Activated T-cell treated with anti-CD3 and anti-CD28 coated beads, Interleukin-2, amount 50 U/mL, for 1 hour (primary cell): Measurements from ENCODE around the gene EEF1E1.

Experiments
- DNase-seq: peaks from one replicate; pipeline ENCODE4 v3.0.0-alpha.2; 2020

EEF1E1 gene

DNA sequence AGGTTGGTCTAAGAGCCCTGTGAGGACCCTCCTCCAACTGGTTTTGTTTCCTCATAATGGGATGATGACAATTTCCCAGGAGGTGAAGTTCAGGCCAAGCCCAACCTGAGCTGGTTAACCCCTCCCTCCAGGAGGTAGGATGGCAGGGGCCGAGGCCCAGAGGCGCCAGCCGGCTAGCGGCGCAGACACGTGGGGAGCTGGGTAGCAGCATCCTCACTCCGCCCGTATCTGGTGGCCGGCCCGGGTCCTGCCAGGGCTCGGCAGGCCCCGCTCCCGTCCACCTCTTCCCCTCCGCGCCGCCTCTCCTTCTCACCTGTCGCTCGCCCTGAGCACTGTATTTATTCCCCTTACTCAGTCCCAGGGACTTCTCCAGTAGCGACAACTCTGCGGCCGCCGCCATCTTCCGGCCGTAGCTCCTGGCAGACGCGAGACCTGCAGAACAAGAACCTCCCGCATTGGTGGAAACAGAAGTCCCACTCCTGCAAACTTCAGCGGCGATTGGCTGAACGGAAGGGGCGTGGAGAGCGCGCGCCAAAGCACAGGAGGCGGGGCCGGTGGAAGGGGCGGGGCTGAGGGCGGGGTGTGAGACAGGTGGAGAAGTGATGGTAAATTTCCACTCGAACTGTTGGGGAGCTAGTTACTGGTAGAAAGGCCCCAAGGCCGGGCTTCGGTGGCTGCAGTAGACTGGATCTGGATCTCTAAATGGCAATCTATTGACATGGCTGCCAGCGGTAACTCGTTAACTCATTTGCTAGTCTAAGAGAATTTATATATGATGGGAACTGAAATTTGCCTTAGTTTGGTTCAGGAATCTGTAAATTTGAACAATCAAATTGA lies at the start of gene EEF1E1:
TSS of gene EEF1E1 (minus strand) at position 427 of the 837 bp plus-strand sequence. CDS start at position 400, 27 bp downstream.
- DNase-seq: peak; percentile 97

DNA sequence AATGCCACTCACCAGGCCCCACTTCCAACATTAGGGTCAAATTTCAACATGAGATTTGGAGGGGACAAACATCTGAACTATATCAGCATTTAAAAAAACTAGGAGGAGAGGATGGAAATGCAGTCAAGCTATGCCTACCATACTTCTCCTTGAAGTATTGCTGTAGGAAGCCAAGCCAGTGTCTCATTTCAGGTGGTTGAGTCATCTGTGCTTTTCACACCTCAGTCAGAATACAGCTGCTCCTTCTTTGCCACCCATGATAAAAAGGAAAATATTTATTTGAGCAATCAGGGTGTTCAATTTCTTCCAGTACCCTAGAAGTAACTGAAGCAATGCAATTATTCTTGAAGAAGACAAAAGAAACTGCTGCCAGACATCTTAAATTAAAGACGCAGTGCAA lies 47.0 kb upstream of the EEF1E1 start:
- no peak for DNase-seq

DNA sequence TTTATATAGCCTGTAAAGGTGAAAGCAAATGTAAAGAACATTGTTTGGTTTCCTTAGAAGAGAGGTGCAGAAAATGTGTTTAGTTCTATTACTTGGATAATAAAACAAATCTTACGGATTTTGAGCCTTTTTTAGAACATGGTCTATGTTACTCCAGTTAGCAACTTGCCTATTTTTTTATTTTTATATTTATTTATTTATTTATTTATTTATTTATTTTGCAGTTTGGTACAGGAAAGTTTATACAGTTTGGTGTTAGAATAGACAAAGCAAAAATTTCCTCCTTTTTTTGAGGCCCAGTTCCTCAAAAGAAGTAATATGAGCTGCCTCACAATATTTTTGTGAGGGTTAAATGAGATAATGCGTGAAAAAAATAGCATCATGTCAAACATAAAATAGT lies 41.6 kb upstream of the EEF1E1 start:
- DNase-seq: no peak

DNA sequence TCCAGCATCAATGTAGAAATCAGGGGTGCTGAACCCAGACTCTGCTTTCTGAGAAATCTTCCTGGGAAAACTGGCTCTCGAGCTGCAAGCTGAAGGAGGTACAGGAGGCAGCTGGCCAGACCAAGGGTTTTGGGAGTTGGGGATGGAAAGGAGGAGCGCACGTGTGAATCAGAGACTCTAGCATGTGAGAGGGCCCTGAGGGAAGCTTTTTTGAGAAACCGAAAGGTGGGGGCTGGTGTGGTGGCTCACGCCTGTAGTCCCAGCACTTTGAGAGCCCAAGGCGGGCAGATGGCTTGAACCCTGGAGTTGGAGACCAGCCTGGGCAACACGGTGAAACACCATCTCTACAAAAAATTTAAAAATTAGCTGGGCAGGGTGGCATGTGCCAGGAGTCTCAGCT lies 37.1 kb upstream of the EEF1E1 start:
- DNase-seq: no peak

DNA sequence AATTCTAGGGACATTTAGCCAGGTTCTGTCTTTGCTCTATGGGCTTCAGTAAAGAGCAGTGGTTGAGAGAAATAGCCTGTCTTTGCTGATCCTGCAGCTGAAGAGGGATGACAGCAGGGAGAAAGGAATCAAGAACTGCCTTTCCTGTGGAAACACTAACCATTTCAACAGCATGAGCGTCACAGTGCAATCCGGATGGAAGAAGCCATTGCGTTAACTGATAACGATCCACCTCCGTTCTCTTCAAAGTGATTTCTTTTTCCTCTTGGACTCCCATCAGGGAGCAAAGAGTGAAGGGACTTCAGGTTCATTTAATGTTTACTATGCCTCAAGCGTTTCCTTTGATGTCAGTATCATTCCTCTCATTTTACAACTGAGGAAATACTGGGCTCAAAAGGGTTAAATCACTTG lies 35.2 kb upstream of the EEF1E1 start:
- DNase-seq: no peak

DNA sequence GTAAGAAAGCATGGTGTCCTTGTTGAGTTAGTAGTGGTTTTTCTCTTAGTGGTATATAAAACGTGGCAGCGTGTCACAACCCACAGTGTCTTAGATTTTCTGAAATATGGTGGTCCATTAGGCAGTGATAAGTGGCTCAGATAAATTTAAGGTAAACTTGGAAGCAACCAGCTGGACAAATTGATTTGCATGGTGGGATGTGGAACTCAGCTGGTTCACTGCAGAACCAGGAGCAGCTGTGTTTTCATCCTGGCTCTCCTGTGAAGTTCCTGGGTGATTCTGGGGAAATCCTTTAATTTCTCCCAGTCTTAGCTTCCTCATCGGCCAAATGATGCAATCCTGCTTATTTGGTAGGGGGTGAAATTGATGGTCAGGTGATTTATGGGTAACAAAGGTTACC lies 32.9 kb upstream of the EEF1E1 start:
- no peak for DNase-seq

DNA sequence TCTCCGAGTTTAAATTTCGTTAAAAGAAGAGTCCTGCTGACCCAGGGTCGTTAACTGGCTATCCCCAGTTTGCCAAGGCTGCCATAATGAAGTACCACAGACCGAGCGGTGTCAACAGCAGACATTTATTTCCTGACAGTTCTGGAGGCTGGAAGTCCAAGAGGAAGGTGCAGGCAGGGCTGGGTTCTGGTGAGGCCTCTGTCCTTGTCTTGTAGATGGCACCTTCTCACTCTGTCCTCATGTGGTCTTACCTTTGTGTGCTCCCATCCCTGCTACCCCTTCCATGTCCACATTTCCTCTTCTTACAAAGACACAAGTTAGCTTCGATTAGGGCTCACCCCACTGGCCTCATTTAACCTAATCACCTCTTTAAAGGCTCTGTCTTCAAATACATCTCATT lies 29.8 kb upstream of the EEF1E1 start:
- no peak for DNase-seq

DNA sequence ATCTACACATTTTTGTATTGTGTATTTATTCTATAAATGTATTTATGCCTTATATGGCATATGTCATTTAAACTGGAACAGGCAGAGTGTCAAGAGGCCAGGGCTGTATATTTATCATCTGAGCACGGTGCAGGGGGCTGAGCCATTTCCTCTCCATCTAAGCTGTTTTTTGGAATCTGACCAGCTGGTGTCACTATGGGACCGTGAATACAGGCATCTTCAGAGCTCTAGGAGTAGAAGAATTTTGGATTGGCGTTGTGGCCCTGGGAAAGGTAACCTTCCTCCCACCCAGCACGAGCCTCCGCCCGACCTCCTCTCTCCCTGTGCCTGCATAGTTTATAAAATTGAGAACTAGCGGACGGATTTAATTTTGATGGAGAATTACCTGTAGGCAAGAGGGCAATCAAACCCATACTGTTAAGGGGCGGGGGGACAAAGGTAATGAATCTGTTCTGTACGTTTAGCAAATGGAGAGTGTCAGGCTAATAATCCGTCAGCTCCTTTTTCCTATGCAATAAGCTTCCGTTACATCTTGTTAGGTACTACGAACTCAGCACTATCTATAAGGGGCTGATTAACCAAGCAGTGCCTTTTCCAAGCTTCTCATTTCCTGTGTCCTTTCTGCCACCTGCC lies 29.0 kb upstream of the EEF1E1 start:
- peak; percentile 19 for DNase-seq

DNA sequence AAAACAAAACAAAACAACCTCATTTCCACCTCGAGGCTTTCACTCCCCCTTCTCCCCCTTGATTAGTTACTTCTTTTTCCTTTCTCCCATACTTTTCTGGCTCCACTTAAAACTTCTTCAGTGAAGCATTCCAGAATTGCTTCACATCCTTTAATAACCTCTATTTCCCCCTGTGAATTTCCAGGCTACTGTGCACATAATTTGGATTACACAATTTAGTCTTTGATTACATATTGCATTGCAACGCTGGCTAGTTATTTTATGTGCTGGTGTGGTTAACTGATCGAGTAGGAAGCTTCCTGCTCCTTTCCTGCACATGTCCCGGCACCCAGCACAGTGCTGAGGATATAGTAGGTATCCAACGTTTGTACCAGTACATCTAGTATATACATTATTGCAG lies 28.1 kb upstream of the EEF1E1 start:
- no peak for DNase-seq

DNA sequence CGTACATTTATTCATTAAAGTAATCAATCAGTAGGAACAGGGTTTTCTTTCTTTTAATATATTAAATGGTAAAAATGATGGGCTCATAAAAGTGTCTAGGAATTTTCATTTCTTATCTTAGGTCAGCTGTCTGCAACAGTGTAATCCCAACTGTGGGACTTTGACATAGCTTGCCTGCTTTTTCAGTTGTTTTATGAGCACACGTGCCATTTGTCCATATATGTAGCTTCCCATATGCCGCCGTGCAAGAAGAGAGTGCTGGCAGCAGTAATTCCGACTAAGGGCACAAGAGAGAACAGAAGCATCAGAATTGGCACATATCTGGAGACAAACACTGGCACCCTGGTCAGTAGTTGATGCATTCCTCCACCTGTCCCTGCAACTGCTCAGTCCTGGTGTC lies 20.9 kb upstream of the EEF1E1 start:
- DNase-seq: no peak

DNA sequence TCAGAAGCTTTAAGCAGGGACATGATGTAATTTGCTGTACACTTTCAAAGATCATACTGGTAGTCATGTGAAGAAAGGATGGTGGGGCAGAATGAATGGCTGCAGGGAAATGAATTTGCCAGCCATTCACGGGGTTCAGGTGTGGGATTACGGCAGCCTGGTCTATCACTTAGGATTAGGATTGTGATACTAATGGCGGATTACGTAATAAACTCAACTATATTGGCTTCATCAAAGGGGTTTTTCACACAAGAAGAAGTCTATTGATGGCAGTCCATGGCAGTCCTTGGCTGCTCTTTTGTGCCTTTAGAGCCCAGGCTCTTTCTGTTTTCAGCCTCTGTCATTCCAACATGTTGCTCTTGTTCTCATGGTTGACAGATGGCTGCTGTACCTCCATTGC lies 12.6 kb upstream of the EEF1E1 start:
- DNase-seq: no peak

DNA sequence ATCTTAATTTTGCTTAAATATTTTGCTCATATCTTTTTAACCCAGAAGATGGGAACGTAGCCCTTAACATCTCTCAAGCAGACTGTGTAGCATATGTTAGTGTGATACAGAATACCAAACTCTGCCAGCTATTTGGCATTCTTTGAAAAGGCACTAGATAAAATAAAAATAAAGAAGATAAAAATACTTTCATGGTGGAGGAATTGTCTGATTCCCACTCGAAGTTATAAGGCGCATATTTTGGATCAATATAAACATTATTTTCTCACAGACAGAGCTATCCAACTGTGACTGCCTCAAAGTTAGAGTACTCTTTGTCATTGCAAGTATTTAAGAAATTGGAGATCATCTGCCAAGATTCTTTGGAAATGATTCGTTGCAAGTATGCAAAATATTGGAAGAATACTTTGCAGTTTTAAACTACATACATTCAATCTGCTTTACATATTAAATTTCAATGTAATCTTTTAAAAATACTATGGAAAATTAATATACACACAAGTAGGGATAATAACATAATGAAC lies 10.8 kb upstream of the EEF1E1 start:
- no peak for DNase-seq

DNA sequence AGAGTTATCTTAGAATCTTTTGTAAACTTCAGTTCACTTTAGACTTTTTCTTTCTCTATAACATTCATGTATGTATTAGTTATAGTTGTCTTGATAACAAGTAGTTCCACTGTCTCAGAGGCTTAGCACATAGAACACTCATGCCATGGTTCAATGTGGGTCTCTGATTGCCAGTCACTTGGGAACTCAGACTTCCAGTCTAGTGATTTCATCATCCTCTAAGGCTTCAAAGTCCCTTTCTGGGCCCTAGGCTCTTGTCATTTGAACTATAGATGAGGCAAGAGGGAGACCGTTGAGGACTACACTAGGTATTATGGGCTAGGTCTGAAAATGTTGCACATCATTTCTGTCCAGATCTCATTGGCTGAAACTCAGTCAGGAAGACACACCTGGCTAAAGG lies 8.4 kb upstream of the EEF1E1 start:
- DNase-seq: no peak

DNA sequence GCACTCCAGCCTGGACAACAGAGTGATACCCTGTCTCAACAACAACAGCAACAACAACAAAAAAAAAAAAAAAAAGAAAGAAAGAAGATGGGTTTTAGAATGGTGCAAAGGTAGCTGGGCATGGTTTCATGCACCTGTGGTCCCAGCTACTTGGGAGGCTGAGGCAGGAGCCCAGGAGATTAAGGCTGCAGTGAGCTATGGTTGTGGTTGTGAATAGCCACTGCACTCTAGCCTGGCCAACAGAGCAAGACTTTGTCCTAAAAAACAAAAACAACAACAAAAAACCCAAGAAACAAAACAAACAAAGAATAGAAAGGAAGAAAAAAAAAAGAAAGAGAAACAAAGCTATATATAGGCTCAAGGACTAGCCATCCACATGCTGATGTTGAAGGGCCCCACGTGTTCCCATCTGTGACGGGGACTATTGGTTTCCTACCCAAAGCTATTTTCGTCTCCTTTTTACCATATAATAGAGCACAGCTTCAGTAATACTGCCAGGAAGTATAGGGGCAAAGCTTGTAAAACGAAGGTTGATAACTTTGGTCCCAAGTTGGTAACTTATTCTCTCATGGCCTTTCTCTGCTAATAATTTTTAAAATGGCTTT lies 7.9 kb upstream of the EEF1E1 start:
- DNase-seq: no peak

DNA sequence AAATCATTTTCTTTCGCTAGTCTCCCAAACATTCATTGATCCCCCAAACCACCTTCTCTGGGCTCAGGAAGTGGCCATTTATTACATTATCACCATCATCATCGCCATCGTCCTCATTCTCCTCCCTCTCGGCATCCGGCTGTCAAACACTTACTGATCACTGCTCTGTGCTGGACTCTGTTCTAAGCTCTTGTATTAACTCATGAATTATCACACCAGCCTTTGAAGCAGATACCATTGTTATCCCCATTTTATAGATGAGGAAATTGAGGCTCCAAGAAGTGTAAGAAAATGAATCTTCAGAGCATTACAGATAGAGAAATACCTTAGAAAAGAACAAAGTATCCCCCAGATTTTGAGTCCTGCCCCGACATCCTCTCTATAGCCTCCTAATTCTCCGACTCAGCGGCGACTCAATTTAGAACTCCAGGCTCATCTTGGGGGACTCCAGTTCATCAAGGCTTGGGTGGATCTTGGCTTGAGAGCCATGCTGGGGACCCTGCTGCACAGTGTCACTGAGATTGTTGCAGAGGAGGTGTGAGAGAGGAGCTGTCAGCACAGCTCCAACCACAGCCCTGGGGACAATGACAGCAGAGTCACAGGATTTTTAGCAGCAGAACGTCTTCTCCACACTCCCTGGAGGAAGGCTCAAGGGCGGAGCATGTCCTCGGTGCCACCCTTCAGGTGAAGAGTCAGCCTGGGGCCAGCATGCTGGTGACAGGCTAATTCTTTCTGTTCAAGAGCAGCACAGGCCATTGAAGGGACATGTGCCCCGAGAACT lies 6.6 kb upstream of the EEF1E1 start:
- no peak for DNase-seq

DNA sequence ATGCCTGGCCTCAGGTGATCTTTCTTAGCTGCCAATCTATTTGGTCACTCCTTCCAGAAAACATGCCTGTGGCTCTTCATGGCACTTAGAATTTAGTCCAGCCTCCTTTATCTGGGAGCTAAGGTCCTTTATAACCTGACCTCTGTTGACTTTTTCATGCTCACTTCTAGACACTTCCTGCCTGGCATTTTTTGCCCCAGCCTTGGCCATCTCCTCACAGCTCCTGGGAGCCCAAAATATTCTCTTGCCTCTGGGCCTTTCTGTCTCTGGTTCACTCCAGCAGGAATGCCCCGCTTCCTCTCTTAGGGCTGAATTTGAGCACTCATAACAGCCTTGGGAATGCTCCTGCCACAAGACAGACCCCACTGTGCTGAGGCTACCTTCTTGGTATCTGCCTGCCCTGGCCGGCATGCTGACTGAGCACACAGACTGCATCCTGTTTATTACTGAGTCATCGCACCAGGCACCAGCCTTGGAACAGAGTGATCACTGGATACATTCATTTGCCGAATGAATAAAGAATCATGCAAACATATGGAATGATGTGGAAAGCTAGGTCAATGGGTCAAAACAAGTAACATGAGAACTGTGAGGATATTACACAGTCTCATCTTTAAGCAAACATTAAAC lies 5.8 kb upstream of the EEF1E1 start:
- DNase-seq: no peak

DNA sequence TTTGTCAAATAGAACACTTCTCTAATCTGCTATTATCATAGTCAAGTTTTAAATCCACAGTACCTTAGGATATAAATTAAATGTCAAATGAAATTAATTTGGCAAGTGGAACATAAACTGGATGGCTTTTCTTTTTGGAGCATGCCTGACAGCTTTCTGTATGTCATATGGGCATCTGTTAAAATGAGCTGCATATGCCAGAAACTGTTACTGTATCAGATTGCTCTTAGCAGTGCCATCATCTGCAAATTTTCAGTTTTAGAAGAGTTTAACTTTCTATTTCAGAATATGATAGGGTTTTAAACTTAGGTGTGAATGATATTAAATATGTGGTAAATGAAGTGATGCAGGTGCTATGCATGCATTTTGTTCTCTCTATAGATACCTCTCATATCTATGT lies 3.4 kb upstream of the EEF1E1 start:
- DNase-seq: no peak

DNA sequence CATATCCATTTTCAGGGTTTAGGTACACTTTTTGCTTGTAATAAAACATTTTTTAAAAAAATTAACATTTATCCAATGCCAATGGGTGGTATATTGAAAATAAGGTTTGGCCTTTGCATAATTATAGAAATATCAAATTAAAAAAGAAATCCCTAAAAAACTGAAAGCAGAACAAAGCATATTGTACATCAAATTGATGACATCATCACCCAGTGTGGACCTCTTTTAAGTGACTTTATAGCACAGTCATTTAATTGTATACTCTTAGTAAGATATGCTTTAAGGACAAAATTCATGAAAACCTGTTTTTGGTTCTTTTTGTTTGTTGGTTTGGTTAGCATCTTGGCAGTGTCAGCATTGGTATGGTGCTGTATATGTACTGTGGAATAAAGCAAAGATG lies 1.4 kb upstream of the EEF1E1 start:
- DNase-seq: no peak

DNA sequence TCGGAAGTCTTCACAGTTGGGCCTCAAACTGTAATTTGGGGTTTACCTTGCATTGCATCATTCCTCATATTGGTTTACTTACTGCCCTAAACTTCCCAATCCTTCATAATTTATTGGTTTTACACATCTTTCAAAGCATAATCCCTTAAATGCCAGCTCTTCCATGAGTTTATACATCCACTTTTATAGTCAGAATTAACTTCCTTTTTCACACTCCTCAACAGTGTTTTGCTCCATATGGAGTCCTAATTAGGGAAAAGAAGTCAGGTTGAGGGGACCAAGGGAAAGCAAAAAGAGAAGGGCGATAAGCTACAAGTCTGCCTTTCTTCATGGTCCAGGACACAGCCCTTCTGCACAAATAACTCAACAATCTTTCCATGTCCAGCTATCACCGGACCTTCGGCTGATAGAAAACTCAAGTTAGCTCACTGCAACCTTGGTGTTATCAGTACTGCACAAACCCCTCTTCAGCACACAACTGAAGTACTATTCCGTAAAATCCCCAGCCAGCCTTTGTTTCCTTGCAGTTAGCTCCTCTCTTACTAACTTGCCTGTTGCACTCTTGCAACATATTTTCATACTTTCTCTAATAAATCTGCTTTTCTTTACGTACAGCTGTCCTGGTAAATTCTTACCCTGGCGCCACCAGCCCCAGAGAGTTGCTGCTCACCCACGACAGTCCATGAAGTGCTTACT lies 2.0 kb downstream of the EEF1E1 start:
- no peak for DNase-seq

DNA sequence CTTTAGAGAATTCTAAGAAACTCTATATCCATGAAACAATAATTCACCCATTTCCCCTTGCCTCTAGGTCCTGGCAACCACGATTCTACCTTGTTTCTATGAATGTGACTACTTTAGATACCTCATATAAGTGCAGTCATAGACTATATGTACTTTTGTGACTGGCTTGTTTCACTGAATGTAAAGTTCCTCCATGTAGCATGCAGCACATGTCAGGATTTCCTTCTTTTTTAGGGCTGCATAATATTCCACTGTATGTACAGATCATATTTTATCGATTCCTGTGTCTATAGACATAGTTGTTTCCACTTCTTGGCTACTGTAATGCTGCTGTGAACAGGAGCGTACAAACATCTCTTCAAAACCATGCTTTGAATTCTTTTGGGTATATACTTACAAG lies 11.7 kb downstream of the EEF1E1 start:
- no peak for DNase-seq

DNA sequence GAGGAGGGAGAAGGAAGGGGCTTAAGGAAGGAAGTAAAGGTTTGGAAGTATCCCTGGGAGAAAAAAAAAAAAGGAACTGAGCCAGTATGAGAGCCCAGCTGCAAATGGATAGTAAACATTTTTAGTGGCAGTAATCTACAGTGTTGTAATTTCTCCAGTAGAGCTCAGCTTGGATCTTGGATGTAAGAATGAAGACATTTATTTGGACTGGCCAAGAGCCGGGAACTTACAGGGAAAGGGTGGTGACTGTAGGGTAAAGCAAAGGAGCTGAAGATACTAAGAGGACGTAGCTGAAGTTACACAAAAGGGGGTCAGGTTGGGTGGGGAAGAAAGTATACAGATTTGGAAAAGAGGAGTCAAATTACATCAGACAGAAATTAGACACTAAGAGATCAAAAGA lies 13.5 kb downstream of the EEF1E1 start:
- no peak for DNase-seq
